ENCODE data around the gene ATP6V0A1.
A peak's percentile ranks its signal among the peaks of the same experiment; 100 is the strongest.

Gene ATP6V0A1

DNA sequence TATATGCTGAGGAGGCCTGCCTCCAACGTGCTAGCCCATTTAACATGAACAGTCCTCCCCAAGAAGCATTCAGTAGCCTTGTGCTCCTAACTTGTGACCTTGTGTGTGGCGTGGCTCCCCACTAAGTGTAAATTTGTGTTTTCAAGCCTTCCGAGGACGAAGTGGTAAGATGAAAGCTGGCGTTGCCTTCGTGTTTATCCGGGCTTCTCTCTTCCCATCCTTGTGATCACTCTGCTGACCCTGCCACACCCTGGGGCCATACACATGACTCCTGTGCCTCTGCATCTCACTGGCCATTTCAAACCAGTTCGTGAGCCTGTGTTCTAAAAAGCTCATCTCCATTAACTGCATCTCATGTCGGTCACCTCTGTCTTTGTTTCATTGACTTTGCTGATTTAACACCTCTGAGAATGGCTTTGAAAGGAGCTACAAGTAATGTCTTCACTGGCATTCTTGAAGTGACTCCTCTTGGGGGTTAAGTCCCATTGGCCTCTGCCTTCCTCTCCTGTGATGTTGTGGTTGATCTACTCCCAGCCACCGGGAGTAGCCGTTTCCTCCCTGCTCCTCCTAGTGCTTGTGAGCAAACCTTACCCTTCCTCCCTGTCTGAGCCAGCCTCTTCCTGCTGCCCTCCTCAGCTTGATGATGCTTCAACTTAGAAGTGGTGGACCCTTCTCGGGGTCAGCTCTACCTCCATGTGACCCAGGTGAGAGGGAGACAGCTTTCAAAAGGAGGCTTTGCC, 49.9 kb downstream of the ATP6V0A1 start:
- Histone ChIP-seq H3K4me3 (no peak overlapping the region), H3K27ac (peak overlapping the region in 1 of 2 donors; percentile 47), H3K27me3 (no peaks in the 10 kb centered on the region), H3K9me3 (no peaks in the 10 kb centered on the region), H3K36me3 (peaks cover 27 to 76% (median 69%) of the 10 kb centered on the region in 3 donors), H3K4me1 (peaks cover 0 to 36% (median 27%) of the 10 kb centered on the region in 4 donors)
- no peak for TF ChIP-seq CTCF (IDR thresholded peaks at IDR 0.05)
- DNase-seq: no peak
- intact Hi-C loops (cut with DNase I; ENCODE audit: low total_unique reads): no loop called here

- no peaks in the 10 kb centered on the region for H3K27me3 ChIP-seq
Observed at GRCh38 chr17:42509409-42509808, 50.7 kb downstream of the ATP6V0A1 start.

GRCh38 chr17:42509841-42510240, 51.2 kb downstream of the ATP6V0A1 start:
- H3K27ac ChIP-seq: peak overlapping the region; percentile 27 to 47
- no peak overlapping the region for H3K4me3 ChIP-seq
- no peak for TF ChIP-seq CTCF (IDR thresholded peaks at IDR 0.05)
- intact Hi-C loops (cut with DNase I; ENCODE audit: low total_unique reads): loop anchor here (5.0 kb wide), 1 partner anchor 83 kb away; no protein-coding TSS in a partner anchor
- no peak for DNase-seq
- no peaks in the 10 kb centered on the region for H3K27me3 ChIP-seq
- H3K9me3 ChIP-seq: no peaks in the 10 kb centered on the region
- peaks cover 18 to 75% (median 70%) of the 10 kb centered on the region in 3 donors for H3K36me3 ChIP-seq
- H3K4me1 ChIP-seq: peaks cover 0 to 40% (median 31%) of the 10 kb centered on the region in 4 donors

More at GRCh38 chr17:42509409-42509808, 50.7 kb downstream of the ATP6V0A1 start:
- no peak overlapping the region for H3K4me3 ChIP-seq
- no peak for TF ChIP-seq CTCF (IDR thresholded peaks at IDR 0.05)
- H3K27ac ChIP-seq: peak overlapping the region; percentile 27 to 47
- H3K9me3 ChIP-seq: no peaks in the 10 kb centered on the region
- peaks cover 0 to 39% (median 28%) of the 10 kb centered on the region in 4 donors for H3K4me1 ChIP-seq
- peaks cover 21 to 75% (median 69%) of the 10 kb centered on the region in 3 donors for H3K36me3 ChIP-seq
- intact Hi-C loops (cut with DNase I; ENCODE audit: low total_unique reads): no loop called here
- DNase-seq: no peak

GRCh38 chr17:42512246-42512645, 53.6 kb downstream of the ATP6V0A1 start:
- H3K27ac ChIP-seq: peak overlapping the region; percentile 92
- H3K4me1 ChIP-seq: peaks cover 0 to 58% (median 46%) of the 10 kb centered on the region in 4 donors
- intact Hi-C loops (cut with DNase I; ENCODE audit: low total_unique reads): loop anchor here (5.0 kb wide), 1 partner anchor 85 kb away; no protein-coding TSS in a partner anchor

GRCh38 chr17:42512733-42513251, 54.1 kb downstream of the ATP6V0A1 start:
- peaks cover 12 to 60% (median 46%) of the 10 kb centered on the region in 3 donors for H3K36me3 ChIP-seq
- H3K27ac ChIP-seq: peak overlapping the region; percentile 92
- TF ChIP-seq CTCF (IDR thresholded peaks at IDR 0.05): no peak
- DNase-seq: no peak
- H3K9me3 ChIP-seq: no peaks in the 10 kb centered on the region
- peaks cover 0 to 63% (median 51%) of the 10 kb centered on the region in 4 donors for H3K4me1 ChIP-seq
- H3K4me3 ChIP-seq: no peak overlapping the region
- intact Hi-C loops (cut with DNase I; ENCODE audit: low total_unique reads): loop anchor here (5.0 kb wide), 1 partner anchor 85 kb away; no protein-coding TSS in a partner anchor
- no peaks in the 10 kb centered on the region for H3K27me3 ChIP-seq

More at GRCh38 chr17:42512246-42512645, 53.6 kb downstream of the ATP6V0A1 start:
- no peaks in the 10 kb centered on the region for H3K27me3 ChIP-seq
- DNase-seq: no peak
- TF ChIP-seq CTCF (IDR thresholded peaks at IDR 0.05): no peak
- H3K36me3 ChIP-seq: peaks cover 17 to 65% (median 52%) of the 10 kb centered on the region in 3 donors
- no peaks in the 10 kb centered on the region for H3K9me3 ChIP-seq
- H3K4me3 ChIP-seq: no peak overlapping the region

Measured in tibial artery (tissue), 4 donors.